Measurements from ENCODE around the gene DNMT1.

The DNMT1 gene

GRCh38 chr19:10112895-10113591 is 81.7 kb downstream of the DNMT1 start:
- no peak overlapping the region for H3K4me2 ChIP-seq (ENCODE audit: low read depth, low read length)
- H3K27ac ChIP-seq (ENCODE audit: low read length): peak overlapping the region; percentile 39; the same call in 1 of the 2 replicates
- TF ChIP-seq CTCF (IDR thresholded peaks at IDR 0.05; ENCODE audit: low read length) (peak; percentile 65), EZH2phosphoT487 (IDR thresholded peaks at IDR 0.05; ENCODE audit: low read length) (no peak), EZH2 (optimal IDR thresholded peaks at IDR 0.05; ENCODE audit: low read depth, low read length) (no peak)
- no peaks in the 10 kb centered on the region for H3K9me2 ChIP-seq (replicated peaks; ENCODE audit: insufficient read depth, low read length)
- no peaks in the 10 kb centered on the region for H4K20me1 ChIP-seq (ENCODE audit: insufficient read depth, low read length)
- no peak overlapping the region for H3K4me3 ChIP-seq (ENCODE audit: low read length)
- H3K9me3 ChIP-seq (replicated peaks; ENCODE audit: insufficient read depth, low read length): no peaks in the 10 kb centered on the region
- no peak overlapping the region for H2AFZ ChIP-seq (ENCODE audit: low read length)
- H3K9ac ChIP-seq (ENCODE audit: low read length): no peak overlapping the region
- peaks cover 23% of the 10 kb centered on the region for H3K4me1 ChIP-seq (ENCODE audit: low read length)
- H3K27me3 ChIP-seq (replicated peaks; ENCODE audit: insufficient read depth, low read length): no peaks in the 10 kb centered on the region
- H3F3A ChIP-seq (ENCODE audit: insufficient read depth, low read length): peaks cover 37% of the 10 kb centered on the region
- peak; percentile 46 for DNase-seq
- peaks cover 36% of the 10 kb centered on the region for H3K79me2 ChIP-seq (ENCODE audit: low read length)
- peaks cover 16% of the 10 kb centered on the region for H3K36me3 ChIP-seq (replicated peaks; ENCODE audit: insufficient read depth, low read length)

GRCh38 chr19:10112037-10112761 is 82.6 kb downstream of the DNMT1 start:
- no peak overlapping the region for H3K4me2 ChIP-seq (ENCODE audit: low read depth, low read length)
- no peaks in the 10 kb centered on the region for H4K20me1 ChIP-seq (ENCODE audit: insufficient read depth, low read length)
- H2AFZ ChIP-seq (ENCODE audit: low read length): no peak overlapping the region
- no peaks in the 10 kb centered on the region for H3K9me3 ChIP-seq (replicated peaks; ENCODE audit: insufficient read depth, low read length)
- TF ChIP-seq CTCF (IDR thresholded peaks at IDR 0.05; ENCODE audit: low read length) (no peak), EZH2phosphoT487 (IDR thresholded peaks at IDR 0.05; ENCODE audit: low read length) (no peak), EZH2 (optimal IDR thresholded peaks at IDR 0.05; ENCODE audit: low read depth, low read length) (no peak)
- peaks cover 38% of the 10 kb centered on the region for H3K79me2 ChIP-seq (ENCODE audit: low read length)
- no peak overlapping the region for H3K4me3 ChIP-seq (ENCODE audit: low read length)
- no peak overlapping the region for H3K9ac ChIP-seq (ENCODE audit: low read length)
- H3K27ac ChIP-seq (ENCODE audit: low read length): peak overlapping the region; percentile 45; the same call in 1 of the 2 replicates
- peaks cover 18% of the 10 kb centered on the region for H3K36me3 ChIP-seq (replicated peaks; ENCODE audit: insufficient read depth, low read length)
- peaks cover 32% of the 10 kb centered on the region for H3K4me1 ChIP-seq (ENCODE audit: low read length)
- no peaks in the 10 kb centered on the region for H3K9me2 ChIP-seq (replicated peaks; ENCODE audit: insufficient read depth, low read length)
- H3K27me3 ChIP-seq (replicated peaks; ENCODE audit: insufficient read depth, low read length): no peaks in the 10 kb centered on the region
- DNase-seq: peak; percentile 59
- peaks cover 37% of the 10 kb centered on the region for H3F3A ChIP-seq (ENCODE audit: insufficient read depth, low read length)

DNA sequence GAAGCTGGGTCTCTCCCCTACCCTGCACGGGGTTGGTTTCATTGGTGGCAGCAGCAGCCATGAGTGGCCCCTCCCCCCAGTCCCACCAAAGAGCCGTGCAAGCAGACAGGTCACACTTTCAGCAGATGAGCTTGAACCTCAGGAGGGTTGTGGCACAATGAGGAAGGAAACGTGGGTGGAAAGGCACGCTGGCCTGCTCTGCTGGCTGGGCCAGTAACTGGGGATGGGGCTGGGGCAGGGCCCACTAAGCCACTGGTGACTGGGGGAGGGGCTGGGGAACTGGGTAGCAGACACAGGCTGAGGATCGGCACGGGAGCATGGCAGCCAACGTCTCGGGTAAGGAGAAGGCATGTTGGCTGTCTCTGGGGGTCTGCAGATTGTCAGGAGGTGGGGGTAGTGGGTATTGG is 83.3 kb downstream of the DNMT1 start, which contains the start of gene P2RY11:
Gene P2RY11, plus strand, starts transcription at position 289 of the 407 bp plus-strand sequence. Its CDS starts 29 bp downstream, at position 318.
- no peak within 1 kb of the TSS for H3K9ac ChIP-seq (ENCODE audit: low read length)
- H4K20me1 ChIP-seq (ENCODE audit: insufficient read depth, low read length): no peaks in the 10 kb centered on the region
- no peak within 1 kb of the TSS for H3K4me2 ChIP-seq (ENCODE audit: low read depth, low read length)
- H3K27me3 ChIP-seq (replicated peaks; ENCODE audit: insufficient read depth, low read length): no peaks in the 10 kb centered on the region
- DNase-seq: no peak
- H3K9me2 ChIP-seq (replicated peaks; ENCODE audit: insufficient read depth, low read length): no peaks in the 10 kb centered on the region
- H3K27ac ChIP-seq (ENCODE audit: low read length): peak within 1 kb of the TSS; percentile 45; the same call in 1 of the 2 replicates
- no peak within 1 kb of the TSS for H3K4me3 ChIP-seq (ENCODE audit: low read length)
- peaks cover 33% of the 10 kb centered on the region for H3K4me1 ChIP-seq (ENCODE audit: low read length)
- peaks cover 40% of the 10 kb centered on the region for H3K79me2 ChIP-seq (ENCODE audit: low read length)
- TF ChIP-seq EZH2phosphoT487 (IDR thresholded peaks at IDR 0.05; ENCODE audit: low read length) (no peak), CTCF (IDR thresholded peaks at IDR 0.05; ENCODE audit: low read length) (no peak), EZH2 (optimal IDR thresholded peaks at IDR 0.05; ENCODE audit: low read depth, low read length) (no peak)
- H3K36me3 ChIP-seq (replicated peaks; ENCODE audit: insufficient read depth, low read length): peaks cover 18% of the 10 kb centered on the region
- peaks cover 37% of the 10 kb centered on the region for H3F3A ChIP-seq (ENCODE audit: insufficient read depth, low read length)
- H3K9me3 ChIP-seq (replicated peaks; ENCODE audit: insufficient read depth, low read length): no peaks in the 10 kb centered on the region
- no peak within 1 kb of the TSS for H2AFZ ChIP-seq (ENCODE audit: low read length)

Data from MM.1S (cell line).